RPMI7951 (cell line): ENCODE measurements around the gene ZNF182. TPM values are rescaled to one million over a fixed set of nuclear protein-coding genes. Genes with fewer than 3 reads are reported as not detected.

Source experiments
- total RNA-seq: library from RNA; depleted of rRNA; stranded (reverse); fragments of >200 nt; shearing (Covaris generic); gene quantifications from 2 replicates; pipeline ENCODE4 v1.2.3, GENCODE V29; 2014; rRNA removed

The ZNF182 gene
- total RNA-seq, 1 experiment from 2014 or later = 4.7 TPM

Other genes starting within 250 kb of the ZNF182 start
- 4.2 and 4.7 TPM in 2 replicates for gene ZNF81, start 167.1 kb downstream of the ZNF182 start, total RNA-seq
- 0.78 TPM in 1 of 2 replicates, not detected in the other for gene SPACA5, start 3.0 kb upstream of the ZNF182 start, total RNA-seq
- 3.5 and 3.7 TPM in 2 replicates for gene ZNF630, start 67.7 kb upstream of the ZNF182 start, total RNA-seq
- not detected in 2 replicates for gene SPACA5B, start 126.6 kb upstream of the ZNF182 start, total RNA-seq
- gene SSX5, start 192.8 kb upstream of the ZNF182 start, total RNA-seq = not detected in 2 replicates